ENCODE measurements around the gene RIMKLA. TPM values are rescaled to one million over a fixed set of nuclear protein-coding genes. Genes with fewer than 3 reads are reported as not detected.

Gene RIMKLA
- total RNA-seq, 4 donors from 2014 or later, result 2.4 to 11.9 (median 8.8) TPM

DNA sequence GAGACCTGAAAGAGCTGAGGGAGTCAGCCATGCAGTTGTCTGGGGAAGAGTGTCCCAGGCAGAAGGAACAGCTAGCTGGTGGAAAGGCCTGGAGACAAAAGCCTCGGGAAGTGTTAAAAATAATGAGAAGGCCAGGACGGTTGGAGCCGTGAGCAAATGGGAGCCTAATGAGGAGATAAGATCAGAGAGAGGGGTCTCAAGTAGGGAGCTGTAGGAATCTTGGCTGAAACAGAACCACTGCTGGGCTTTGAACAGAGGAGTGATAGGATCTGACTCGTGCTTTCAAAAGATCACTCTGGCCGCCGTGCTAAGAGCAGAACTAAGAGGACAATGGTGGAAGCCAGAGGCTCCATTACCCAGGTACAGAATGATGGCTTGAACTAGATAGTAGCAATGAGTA is 43.6 kb upstream of the RIMKLA start:
- no peaks in the 10 kb centered on the region for H3K27me3 ChIP-seq
- peaks cover 4 to 50% (median 37%) of the 10 kb centered on the region in 4 donors for H3K4me1 ChIP-seq
- in situ Hi-C loops (cut with MboI; ENCODE audit: low pct_ligation_motif_present in 1 of 4, low pct_unique_long_range_greater_than_20kb in 1 of 4, low sequenced_read_pairs in 3 of 4) (loop anchor here (10.0 to 25.0 kb wide), 4 partner anchors 325 to 428 kb away; partner anchors contain the start of genes C1orf50 (in 3 of the 4), P3H1 (in 3 of the 4), CLDN19 (in 1 of the 4) and PPIH (in 1 of the 4)), intact Hi-C loops (cut with DNase I; ENCODE audit: low total_unique reads) (loop anchor here (10.0 kb wide), 1 partner anchor 428 kb away; the partner anchor contains the start of genes C1orf50 and P3H1)
- no peak for DNase-seq
- WGBS, 2 donors (ENCODE audit: low coverage in 1 of 2), result 85 to 90% methylated on average over 2 to 6 of the region's 6 CpGs
- H3K36me3 ChIP-seq, result no peaks in the 10 kb centered on the region
- no peak overlapping the region for H3K4me3 ChIP-seq
- TF ChIP-seq, protein P1, sequence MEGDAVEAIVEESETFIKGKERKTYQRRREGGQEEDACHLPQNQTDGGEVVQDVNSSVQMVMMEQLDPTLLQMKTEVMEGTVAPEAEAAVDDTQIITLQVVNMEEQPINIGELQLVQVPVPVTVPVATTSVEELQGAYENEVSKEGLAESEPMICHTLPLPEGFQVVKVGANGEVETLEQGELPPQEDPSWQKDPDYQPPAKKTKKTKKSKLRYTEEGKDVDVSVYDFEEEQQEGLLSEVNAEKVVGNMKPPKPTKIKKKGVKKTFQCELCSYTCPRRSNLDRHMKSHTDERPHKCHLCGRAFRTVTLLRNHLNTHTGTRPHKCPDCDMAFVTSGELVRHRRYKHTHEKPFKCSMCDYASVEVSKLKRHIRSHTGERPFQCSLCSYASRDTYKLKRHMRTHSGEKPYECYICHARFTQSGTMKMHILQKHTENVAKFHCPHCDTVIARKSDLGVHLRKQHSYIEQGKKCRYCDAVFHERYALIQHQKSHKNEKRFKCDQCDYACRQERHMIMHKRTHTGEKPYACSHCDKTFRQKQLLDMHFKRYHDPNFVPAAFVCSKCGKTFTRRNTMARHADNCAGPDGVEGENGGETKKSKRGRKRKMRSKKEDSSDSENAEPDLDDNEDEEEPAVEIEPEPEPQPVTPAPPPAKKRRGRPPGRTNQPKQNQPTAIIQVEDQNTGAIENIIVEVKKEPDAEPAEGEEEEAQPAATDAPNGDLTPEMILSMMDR (IDR thresholded peaks at IDR 0.05), result no peak
- no peak for TF ChIP-seq POLR2AphosphoS5 (IDR thresholded peaks at IDR 0.05)
- no peak for TF ChIP-seq POLR2A (IDR thresholded peaks at IDR 0.05)
- TF ChIP-seq EP300 (IDR thresholded peaks at IDR 0.05; ENCODE audit: low read depth), result no peak
- peak overlapping the region in 1 of 4 donors; percentile 97 for H3K27ac ChIP-seq
- no peaks in the 10 kb centered on the region for H3K9me3 ChIP-seq

GRCh38 chr1:42340093-42340492 is 40.5 kb upstream of the RIMKLA start:
- intact Hi-C loops (cut with DNase I; ENCODE audit: low total_unique reads) (no loop called here), in situ Hi-C loops (cut with MboI; ENCODE audit: low pct_ligation_motif_present in 1 of 4, low pct_unique_long_range_greater_than_20kb in 1 of 4, low sequenced_read_pairs in 3 of 4) (loop anchor here in 3 of 4 donors (25.0 kb wide), 3 partner anchors 322 to 422 kb away; partner anchors contain the start of genes C1orf50 (in 2 of the 3), P3H1 (in 2 of the 3), CLDN19 (in 1 of the 3) and PPIH (in 1 of the 3))
- Histone ChIP-seq H3K36me3 (no peaks in the 10 kb centered on the region), H3K27ac (peak overlapping the region in 3 of 4 donors; percentile 27 to 62 (median 33)), H3K4me3 (no peak overlapping the region), H3K9me3 (no peaks in the 10 kb centered on the region), H3K27me3 (no peaks in the 10 kb centered on the region), H3K4me1 (peaks cover 4 to 35% (median 22%) of the 10 kb centered on the region in 4 donors)
- TF ChIP-seq EP300 (IDR thresholded peaks at IDR 0.05; ENCODE audit: low read depth) (no peak), POLR2AphosphoS5 (IDR thresholded peaks at IDR 0.05) (peak in 2 of 3 donors; percentile 46 to 56)
- 35 to 38% methylated on average over 2 of the region's 2 CpGs for WGBS, 2 donors (ENCODE audit: low coverage in 1 of 2)
- DNase-seq, result peak; percentile 30

DNA sequence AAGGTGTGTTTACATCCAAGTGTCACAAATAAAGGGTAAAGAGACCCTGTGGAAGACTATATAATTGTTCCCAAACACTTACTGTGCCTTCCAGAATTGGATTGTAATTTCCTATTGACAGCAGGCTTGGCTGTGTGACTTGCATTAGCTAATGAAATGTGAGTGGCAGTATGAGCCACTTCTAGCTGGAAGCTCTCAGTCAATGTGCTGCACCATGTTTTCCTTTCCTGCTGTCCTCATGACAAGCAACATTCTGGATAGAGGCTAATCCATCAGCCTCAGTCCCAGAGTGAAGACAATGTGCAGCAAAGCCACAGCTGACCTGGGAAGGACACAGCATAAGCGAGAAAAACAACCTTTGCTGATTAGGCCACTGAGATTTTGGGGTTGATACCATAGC is 39.7 kb upstream of the RIMKLA start:
- 79 to 100% methylated on average over 1 of the region's 1 CpG for WGBS, 2 donors (ENCODE audit: low coverage in 1 of 2)
- in situ Hi-C loops (cut with MboI; ENCODE audit: low pct_ligation_motif_present in 1 of 4, low pct_unique_long_range_greater_than_20kb in 1 of 4, low sequenced_read_pairs in 3 of 4) (loop anchor here in 3 of 4 donors (25.0 kb wide), 3 partner anchors 321 to 421 kb away; partner anchors contain the start of genes C1orf50 (in 2 of the 3), P3H1 (in 2 of the 3), CLDN19 (in 1 of the 3) and PPIH (in 1 of the 3)), intact Hi-C loops (cut with DNase I; ENCODE audit: low total_unique reads) (no loop called here)
- Histone ChIP-seq H3K4me1 (peaks cover 4 to 34% (median 19%) of the 10 kb centered on the region in 4 donors), H3K4me3 (no peak overlapping the region), H3K27ac (peak overlapping the region in 3 of 4 donors; percentile 27 to 62 (median 31)), H3K36me3 (no peaks in the 10 kb centered on the region), H3K9me3 (no peaks in the 10 kb centered on the region), H3K27me3 (no peaks in the 10 kb centered on the region)
- TF ChIP-seq EP300 (IDR thresholded peaks at IDR 0.05; ENCODE audit: low read depth) (no peak), POLR2A (IDR thresholded peaks at IDR 0.05) (no peak), POLR2AphosphoS5 (IDR thresholded peaks at IDR 0.05) (no peak)
- TF ChIP-seq, protein P1 (IDR thresholded peaks at IDR 0.05), result no peak
- DNase-seq, result no peak

- no peaks in the 10 kb centered on the region for H3K36me3 ChIP-seq
- H3K27ac ChIP-seq, result no peak overlapping the region
- H3K4me3 ChIP-seq, result no peak overlapping the region
- in situ Hi-C loops (cut with MboI; ENCODE audit: low pct_ligation_motif_present in 1 of 4, low pct_unique_long_range_greater_than_20kb in 1 of 4, low sequenced_read_pairs in 3 of 4), result loop anchor here in 3 of 4 donors (25.0 kb wide), 3 partner anchors 319 to 419 kb away; partner anchors contain the start of genes C1orf50 (in 2 of the 3), P3H1 (in 2 of the 3), CLDN19 (in 1 of the 3) and PPIH (in 1 of the 3)
- H3K9me3 ChIP-seq, result no peaks in the 10 kb centered on the region
- DNase-seq, result no peak
- no peaks in the 10 kb centered on the region for H3K27me3 ChIP-seq
- 71 to 96% methylated on average over 4 to 5 of the region's 5 CpGs for WGBS, 2 donors (ENCODE audit: low coverage in 1 of 2)
- peaks cover 0 to 23% (median 10%) of the 10 kb centered on the region in 4 donors for H3K4me1 ChIP-seq
- intact Hi-C loops (cut with DNase I; ENCODE audit: low total_unique reads), result no loop called here
- TF ChIP-seq POLR2AphosphoS5 (IDR thresholded peaks at IDR 0.05) (no peak), EP300 (IDR thresholded peaks at IDR 0.05; ENCODE audit: low read depth) (no peak), POLR2A (IDR thresholded peaks at IDR 0.05) (no peak)
- TF ChIP-seq, protein P1 (IDR thresholded peaks at IDR 0.05), result no peak
These were observed 37.5 kb upstream of the RIMKLA start for GRCh38 chr1:42343049-42343448.
